ENCODE results near the gene DNAJB12.

DNAJB12 gene

DNA sequence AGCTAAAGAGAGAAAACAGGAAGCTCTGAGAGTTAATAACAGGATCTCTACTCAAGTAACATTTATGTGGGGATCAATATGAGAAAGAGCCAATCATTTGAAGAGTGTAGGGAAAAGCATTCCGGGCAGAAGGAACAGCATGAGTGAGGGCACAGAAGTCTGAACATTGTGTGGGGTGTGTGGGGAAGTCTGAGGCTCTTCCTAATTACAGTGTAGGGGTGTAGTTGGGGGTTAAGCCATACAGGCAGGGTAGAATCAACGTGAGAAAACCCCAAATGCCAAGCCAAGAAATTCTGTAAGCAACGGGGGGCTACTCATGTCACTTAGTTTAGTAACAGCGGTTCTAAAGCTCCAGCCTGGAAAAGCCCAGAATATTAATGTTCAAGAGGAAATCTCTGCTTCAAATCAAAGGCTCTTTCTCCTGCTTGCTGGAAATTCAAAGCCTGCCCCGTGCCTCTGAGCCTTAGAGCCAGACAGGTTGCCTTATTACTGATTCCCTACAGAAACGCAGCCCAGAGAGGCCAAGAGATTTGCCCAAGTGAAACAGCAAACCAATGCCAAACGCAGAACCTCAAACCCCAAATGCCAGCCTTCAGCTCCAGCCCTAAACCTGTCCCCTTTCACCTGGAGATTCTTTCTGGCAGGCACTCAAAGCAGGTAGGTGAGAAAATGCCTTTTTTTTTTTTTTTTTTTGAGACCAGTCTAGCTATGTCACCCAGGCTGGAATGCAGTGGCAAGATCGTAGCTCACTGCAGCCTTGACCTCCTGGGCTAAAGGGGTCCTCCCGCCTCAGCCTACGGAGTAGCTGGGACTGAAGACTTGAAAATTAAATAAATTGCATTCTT is 36.1 kb downstream of the DNAJB12 start:
- Histone ChIP-seq H3K36me3 (replicated peaks) (no peaks in the 10 kb centered on the region), H3K27me3 (replicated peaks) (no peaks in the 10 kb centered on the region), H3K27ac (peak overlapping the region; percentile 97), H3K4me3 (ENCODE audit: low read depth, low read length) (no peak overlapping the region)
- in situ Hi-C loops (cut with HindIII; ENCODE audit: low pct_ligation_motif_present, low sequenced_read_pairs): no loop called here
- no peak for TF ChIP-seq CTCF (IDR thresholded peaks at IDR 0.05; ENCODE audit: low read depth, low read length, missing control alignments)
- DNase-seq: no peak

DNA sequence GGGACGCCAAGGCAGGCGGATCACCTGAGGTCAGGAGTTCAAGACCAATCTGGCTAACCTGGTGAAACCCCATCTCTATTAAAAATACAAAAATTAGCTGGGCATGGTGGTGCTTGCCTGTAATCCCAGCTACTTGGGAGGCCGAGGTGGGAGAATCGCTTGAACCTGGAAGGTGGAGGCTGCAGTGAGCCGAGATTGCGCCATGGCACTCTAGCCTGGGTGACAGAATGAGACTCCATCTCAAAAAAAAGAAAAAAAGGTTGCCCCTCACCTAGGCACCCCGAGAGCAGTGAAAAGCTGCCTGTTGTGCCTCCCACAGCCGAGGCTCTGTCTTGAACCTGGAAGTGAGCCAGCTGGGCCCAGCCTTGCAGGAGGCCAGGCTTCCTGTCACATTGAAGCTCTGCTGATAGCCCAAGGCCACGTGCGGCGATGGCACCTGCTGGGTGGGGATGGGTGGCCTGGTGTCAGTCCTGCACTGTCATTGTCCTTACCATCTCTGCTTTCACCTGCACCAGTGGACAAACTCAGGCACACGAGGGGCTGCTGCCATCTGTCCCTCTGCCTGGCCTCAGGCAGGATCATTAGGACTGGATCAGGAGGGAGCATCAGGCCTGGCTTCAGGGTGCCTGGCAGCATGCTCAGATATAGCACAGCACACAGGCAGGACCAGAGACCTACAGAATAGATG is 37.8 kb downstream of the DNAJB12 start:
- Histone ChIP-seq H3K36me3 (replicated peaks) (no peaks in the 10 kb centered on the region), H3K4me3 (ENCODE audit: low read depth, low read length) (no peak overlapping the region), H3K27ac (no peak overlapping the region), H3K27me3 (replicated peaks) (no peaks in the 10 kb centered on the region)
- DNase-seq: no peak
- no peak for TF ChIP-seq CTCF (IDR thresholded peaks at IDR 0.05; ENCODE audit: low read depth, low read length, missing control alignments)
- in situ Hi-C loops (cut with HindIII; ENCODE audit: low pct_ligation_motif_present, low sequenced_read_pairs): no loop called here

GRCh38 chr10:72316386-72316700 is 38.4 kb downstream of the DNAJB12 start:
- in situ Hi-C loops (cut with HindIII; ENCODE audit: low pct_ligation_motif_present, low sequenced_read_pairs): no loop called here
- H3K4me3 ChIP-seq (ENCODE audit: low read depth, low read length): no peak overlapping the region
- H3K27ac ChIP-seq: no peak overlapping the region
- no peaks in the 10 kb centered on the region for H3K27me3 ChIP-seq (replicated peaks)
- no peak for DNase-seq
- no peaks in the 10 kb centered on the region for H3K36me3 ChIP-seq (replicated peaks)
- TF ChIP-seq CTCF (IDR thresholded peaks at IDR 0.05; ENCODE audit: low read depth, low read length, missing control alignments): no peak

DNA sequence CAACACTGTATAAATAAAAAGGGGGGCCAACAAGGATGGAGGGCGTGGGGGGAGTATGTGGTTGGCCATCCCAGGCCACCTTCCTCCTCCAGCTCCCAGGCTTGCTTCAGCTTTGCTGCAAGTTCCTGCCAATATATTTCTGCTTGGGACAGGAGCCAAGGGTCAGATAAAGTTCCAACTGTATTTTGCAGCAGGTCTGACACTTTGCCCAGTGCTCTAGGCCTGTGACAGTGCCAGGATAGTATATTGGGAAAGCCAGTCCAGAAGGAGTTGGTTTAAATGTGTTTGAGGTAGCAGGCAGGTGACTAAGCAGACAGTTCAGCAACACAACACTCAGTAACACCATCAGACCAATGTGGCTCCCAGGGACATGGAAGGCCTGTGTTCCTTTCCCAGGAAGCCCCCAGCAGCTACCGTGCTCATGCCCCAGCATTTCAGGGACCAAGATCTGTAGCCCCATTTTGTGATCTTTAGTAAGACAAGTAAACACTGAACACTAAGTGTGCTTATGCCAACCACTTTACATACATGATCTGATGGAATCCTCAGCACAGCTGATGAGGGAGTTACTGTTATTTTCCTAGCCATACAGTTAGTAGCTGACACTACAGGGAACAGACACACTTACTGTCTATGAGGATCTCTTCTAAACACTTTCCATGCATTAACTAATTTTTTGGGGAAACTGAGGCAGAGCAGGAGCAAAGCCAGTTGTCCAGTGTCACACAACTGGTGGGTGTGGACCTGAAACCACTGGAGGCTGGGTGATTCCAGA is 38.9 kb downstream of the DNAJB12 start:
- H3K4me3 ChIP-seq (ENCODE audit: low read depth, low read length): no peak overlapping the region
- DNase-seq: no peak
- H3K27ac ChIP-seq: no peak overlapping the region
- TF ChIP-seq CTCF (IDR thresholded peaks at IDR 0.05; ENCODE audit: low read depth, low read length, missing control alignments): no peak
- no peaks in the 10 kb centered on the region for H3K27me3 ChIP-seq (replicated peaks)
- in situ Hi-C loops (cut with HindIII; ENCODE audit: low pct_ligation_motif_present, low sequenced_read_pairs): no loop called here
- no peaks in the 10 kb centered on the region for H3K36me3 ChIP-seq (replicated peaks)

DNA sequence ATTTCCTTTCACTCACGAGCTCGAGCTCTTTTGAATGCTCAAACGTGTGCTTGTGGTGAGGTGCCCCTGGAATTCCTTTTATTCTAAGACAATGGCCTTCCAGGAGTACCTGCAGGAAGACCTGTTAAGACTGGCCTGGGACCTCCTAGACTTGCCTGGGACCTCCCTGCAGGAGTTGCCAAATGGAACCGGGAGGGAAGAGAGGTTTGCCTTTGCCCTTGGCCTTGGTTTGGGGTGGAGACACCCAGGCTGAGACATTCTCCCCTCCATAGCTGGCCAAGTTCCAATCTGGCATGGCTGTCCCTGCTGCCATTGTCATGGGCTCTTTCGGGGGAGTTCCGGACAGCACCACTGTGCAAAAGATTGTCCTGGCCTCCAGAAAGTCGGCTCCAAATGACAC is 39.7 kb downstream of the DNAJB12 start:
- in situ Hi-C loops (cut with HindIII; ENCODE audit: low pct_ligation_motif_present, low sequenced_read_pairs): no loop called here
- H3K4me3 ChIP-seq (ENCODE audit: low read depth, low read length): no peak overlapping the region
- no peak for TF ChIP-seq CTCF (IDR thresholded peaks at IDR 0.05; ENCODE audit: low read depth, low read length, missing control alignments)
- no peak overlapping the region for H3K27ac ChIP-seq
- no peaks in the 10 kb centered on the region for H3K36me3 ChIP-seq (replicated peaks)
- no peaks in the 10 kb centered on the region for H3K27me3 ChIP-seq (replicated peaks)
- no peak for DNase-seq
